Renal cortex interstitium (tissue), 11 donors: Measurements from ENCODE around the gene CATSPERD. TPM values are rescaled to one million over a fixed set of nuclear protein-coding genes. Genes with fewer than 3 reads are reported as not detected.
"Not testable (repeated sequence)": the region's sequence is repeated elsewhere in the genome, so short reads cannot be mapped to it uniquely, and the experiment has no call there.

Source experiments
- DNase-seq, 11 donors: peaks; one replicate each; pipeline ENCODE4 v3.0.0-alpha.2; 2013; ENCODE audit warnings: low read depth in 9 of 11, low spot score in 4 of 11; ENCODE audit errors: extremely low read depth in 1 of 11
- polyA plus RNA-seq, 3 donors: library from polyadenylated mRNA; unstranded; fragments of 120-200 nt; gene quantifications; one replicate each; pipeline ENCODE4 v1.2.1, GENCODE V29; 2013; ENCODE audit not compliant: insufficient read length in 3 of 3

CATSPERD gene
- polyA plus RNA-seq, 3 donors = not detected

DNA sequence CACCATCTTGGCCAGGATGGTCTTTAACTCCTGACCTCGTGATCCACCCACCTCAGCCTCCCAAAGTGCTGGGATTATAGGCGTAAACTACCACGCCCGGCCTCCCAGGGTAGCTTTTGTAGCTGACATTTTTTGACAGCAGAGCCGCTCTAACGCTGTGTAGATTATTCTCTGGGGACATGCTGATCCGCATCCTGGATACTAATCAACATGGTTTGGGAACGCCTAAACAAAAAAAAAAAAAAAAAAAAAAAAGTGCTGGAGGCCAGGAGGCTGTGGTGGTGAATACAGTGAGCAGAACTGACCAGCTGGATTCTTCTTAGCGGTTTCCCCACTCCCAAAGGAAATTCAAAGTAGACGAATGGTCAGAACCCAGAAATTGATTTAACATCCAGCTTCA is 5.6 kb upstream of the CATSPERD start:
- DNase-seq = no peak

DNA sequence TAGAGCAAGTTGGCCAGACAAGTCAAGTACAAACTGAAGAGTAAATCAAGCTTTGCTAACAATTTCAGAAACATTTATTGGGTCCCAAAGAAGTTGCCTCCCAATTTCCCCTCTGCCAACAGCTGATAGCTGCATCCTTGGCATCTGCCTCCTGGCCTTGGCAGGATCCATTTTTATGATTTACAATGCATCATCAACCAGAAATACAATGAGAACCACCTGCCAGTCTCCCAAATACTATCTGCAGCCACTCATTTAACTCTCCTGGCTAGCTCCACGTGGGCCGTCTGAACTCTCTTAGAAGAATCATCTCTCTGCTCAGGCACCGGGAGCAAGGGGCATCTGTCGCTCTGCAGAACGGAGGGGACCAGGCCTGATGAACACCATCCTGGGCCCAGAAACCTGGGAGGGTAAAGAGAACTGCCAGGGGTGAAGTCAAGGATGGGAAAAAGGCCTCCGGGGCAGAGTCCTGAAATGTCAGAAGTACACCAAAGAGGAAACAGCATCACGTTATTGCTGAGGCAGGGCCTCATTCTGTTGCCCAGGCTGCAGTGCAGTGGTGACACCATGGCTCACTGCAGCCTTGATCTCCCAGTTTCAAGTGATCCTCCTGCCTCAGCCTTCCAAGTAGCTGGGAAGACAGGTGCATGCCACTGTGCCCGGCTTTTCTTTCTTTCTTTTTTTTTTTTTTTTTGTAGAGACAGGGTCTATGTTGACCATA is 3.1 kb upstream of the CATSPERD start:
- DNase-seq = no peak

DNA sequence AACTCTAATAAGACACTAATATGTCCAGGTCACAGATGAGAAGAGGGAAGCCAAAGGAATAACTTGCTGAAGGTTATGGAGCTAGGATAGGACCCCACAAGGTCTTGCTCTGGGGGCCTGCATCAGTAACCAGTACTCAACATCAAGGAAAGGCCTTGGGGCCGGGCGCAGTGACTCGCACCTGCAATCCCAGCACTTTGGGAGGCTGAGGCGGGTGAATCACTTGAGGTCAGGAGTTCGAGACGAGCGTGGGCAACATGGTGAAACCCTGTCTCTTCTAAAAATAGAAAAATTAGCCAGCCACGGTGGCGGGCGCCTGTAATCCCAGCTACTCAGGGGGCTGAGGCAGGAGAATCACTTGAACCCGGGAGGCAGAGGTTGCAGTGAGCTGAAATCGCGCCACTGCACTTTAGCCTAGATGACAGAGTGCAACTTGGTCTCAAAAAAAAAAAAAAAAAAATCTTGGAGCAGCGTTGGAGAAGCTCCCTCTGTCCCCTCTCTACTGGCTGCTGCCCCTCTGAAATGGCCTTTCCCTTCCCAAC is 2.3 kb upstream of the CATSPERD start:
- no peak for DNase-seq

GRCh38 chr19:5718579-5719273 is 1.7 kb upstream of the CATSPERD start:
- no peak for DNase-seq

DNA sequence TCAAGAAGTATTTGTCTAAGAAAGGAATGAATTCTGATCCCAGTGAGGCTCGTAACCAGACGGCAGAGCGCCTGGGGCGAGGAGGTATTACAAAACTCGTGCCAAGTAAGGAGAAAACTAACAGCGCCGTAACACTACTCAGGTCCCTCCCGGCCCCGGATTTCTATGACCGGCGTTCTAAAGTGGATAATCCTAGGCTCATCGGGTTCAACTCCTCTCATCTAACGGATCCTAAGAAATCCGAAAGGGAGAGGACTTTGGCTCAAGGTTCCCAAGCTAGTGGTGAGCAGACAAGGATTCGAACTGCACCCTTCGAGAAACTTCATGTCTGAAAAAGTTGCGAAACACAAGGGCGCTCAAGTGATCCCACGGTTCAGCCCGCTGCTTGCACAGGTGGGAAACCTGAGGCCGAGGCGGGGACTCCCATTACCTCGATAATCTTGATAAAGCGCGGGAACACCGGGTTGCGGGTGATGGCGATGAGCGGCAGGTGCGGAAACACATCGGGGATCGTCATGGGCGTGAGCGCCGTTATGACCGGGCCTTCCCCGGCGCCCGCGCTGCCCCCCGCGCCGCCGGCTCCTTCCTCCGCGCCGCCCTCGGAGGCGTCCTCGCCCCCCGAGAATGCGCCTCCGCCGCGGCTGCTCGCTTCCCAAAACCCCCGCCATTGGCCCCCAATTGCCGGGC is 1.0 kb upstream of the CATSPERD start:
- DNase-seq = peak in 1 of 11 donors; percentile 5

DNA sequence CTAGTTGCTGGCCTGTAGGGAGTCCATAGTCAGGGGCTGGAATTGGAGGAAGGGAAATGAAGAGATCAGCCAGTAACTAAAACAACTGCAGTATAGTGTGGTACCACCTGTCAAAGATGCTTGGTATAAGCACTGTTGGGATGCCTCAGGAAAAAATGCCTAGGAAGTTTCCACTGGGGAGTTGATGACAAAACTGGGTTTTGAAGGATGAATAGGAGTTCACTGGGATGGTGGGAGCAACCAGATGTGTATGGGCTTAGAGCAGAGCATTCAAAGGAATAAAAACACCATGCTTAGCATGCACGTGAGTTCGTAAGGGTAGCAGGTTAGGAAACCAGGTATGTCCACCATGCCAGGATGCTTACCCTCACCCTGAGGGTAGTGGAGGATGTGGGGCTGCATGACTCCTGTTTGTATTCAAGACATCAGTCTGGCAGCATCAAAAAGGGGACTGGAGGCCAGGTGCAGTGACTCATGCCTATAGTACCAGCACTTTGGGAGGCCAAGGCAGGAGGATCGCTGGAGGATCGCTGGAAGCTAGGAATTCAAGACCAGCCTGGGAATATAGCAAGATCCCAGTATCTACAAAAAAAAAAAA is 7.1 kb downstream of the CATSPERD start:
- DNase-seq = no peak

DNA sequence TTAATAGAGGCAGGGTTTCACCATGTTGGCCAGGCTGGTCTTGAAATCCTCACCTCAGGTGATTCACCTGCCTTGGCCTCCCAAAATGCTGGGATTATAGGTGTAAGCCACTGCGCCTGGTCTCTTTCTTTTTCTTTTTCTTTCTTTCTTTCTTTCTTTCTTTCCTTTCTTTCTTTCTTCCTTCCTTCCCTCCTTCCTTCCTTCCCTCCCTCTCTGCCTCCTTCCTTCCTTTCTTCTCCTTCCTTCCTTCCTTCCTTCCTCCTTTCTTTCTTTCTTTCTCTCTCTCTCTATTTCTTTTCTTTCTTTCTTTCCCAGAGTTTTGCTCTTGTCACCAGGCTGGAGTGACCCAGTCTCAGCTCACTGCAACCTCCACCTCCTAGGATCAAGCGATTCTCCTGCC is 12.7 kb downstream of the CATSPERD start:
- DNase-seq = not testable (repeated sequence)

GRCh38 chr19:5738423-5738822 is 18.0 kb downstream of the CATSPERD start:
- no peak for DNase-seq

DNA sequence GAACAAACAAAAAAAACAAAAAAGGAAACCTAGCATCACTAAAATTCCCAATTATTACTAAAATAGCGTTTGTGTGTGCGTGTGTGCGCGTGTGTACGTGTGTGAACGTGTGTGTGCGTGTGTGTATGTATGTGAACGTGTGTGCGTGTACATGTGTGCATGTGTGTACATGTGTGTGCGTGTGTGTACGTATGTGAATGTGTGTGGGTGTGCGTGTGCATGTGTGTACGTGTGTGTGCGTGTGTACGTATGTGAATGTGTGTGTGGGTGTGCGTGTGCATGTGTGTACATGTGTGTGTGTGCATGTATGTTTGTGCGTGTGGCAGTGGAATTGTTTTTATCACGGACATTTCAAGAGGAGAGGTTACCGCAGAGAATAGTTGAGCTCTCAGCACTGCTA is 21.6 kb downstream of the CATSPERD start:
- DNase-seq = no peak

DNA sequence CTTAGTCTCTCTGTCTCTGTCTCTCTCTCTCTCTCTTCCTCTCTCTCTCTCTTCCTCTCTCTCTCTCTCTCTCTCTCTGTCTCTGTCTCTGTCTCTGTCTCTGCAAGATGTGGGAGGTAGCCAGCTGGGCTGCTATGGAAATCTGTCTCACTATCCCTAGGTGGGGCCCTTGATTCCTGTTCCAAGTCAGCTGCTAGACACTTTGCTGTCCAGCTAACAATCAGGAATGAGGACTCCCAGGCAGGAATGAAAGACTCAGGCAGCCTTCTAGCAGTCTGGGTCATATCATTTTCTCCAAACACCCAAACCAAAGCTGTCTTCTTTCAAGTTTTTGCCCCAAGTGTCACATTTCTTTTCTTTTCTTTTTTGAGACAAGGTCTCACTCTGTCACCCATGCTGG is 23.2 kb downstream of the CATSPERD start:
- no peak for DNase-seq

DNA sequence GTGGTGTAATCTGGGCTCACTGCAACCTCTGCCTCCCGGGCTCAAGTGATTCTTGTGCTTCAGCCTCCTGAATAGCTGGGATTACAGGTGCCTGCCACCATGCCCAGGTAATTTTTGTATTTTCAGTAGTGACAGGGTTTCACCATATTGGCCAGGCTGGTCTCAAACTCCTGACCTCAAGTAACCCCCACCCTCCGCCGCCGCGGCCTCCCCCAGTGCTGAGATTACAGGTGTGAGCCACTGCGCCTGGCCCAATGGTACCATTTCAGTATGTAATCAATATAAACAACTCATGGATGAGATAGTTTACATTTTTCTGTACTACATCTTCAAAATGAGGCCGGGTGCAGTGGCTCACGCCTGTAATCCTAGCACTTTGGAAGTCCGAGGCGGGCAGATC is 24.6 kb downstream of the CATSPERD start:
- not testable (repeated sequence) for DNase-seq

GRCh38 chr19:5748920-5749319 is 28.5 kb downstream of the CATSPERD start:
- DNase-seq = not testable (repeated sequence)

- DNase-seq = no peak
Measured at GRCh38 chr19:5749505-5749904, 29.1 kb downstream of the CATSPERD start.

GRCh38 chr19:5751709-5752108 is 31.3 kb downstream of the CATSPERD start:
- DNase-seq = no peak

- no peak for DNase-seq
Measured at GRCh38 chr19:5753743-5754142, 33.3 kb downstream of the CATSPERD start.

DNA sequence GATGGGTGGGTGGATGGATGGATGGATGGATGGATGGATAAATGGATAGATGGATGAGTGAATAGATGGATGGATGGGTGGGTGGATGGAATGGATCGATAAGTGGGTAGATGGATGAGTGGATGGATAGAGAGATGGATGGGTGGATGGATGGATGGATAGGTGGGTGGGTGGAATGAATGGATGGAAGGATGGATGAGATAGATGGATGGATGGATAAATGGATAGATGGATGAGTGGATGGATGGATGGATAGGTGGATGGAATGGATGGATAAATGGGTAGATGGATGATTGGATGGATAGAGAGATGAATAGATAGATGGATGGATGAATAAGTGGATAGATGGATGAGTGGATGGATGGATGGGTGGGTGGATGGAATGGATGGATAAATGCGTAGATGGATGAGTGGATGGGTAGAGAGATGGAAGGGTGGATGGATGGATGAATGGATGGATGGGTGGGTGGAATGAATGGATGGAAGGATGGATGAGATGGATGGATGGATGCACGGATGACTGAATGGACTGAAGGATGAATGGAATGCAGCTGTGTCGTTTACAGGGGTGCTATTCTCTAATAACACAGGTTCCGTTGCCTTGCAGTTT is 42.3 kb downstream of the CATSPERD start:
- no peak for DNase-seq

GRCh38 chr19:5765220-5765619 is 44.8 kb downstream of the CATSPERD start:
- no peak for DNase-seq

DNA sequence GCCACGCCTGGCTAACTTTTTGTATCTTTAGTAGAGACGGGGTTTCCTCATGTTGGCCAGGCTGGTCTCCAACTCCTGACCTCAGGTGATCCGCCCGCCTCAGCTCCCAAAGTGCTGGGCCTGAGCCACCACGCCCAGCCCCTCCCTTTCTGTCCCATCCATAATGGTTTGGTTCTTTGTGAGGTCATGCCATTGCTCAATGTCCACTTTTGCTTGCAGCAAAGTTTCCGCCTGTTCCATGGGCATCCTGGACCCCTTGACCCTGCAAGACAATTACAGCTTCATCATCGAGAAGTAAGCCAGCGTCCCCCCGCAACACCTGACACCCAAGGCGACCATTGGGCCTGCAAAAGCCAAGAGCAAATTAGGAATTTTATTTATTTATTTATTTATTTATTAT is 47.5 kb downstream of the CATSPERD start:
- DNase-seq = no peak

- no peak for DNase-seq
Measured at GRCh38 chr19:5772416-5772815, 52.0 kb downstream of the CATSPERD start.
